HG02588 (cell line): Measurements from ENCODE around the gene GMDS.

ENCODE experiments used
- ATAC-seq: cut with Tn5 transposase; IDR thresholded peaks from one replicate; pipeline ENCODE4 v1.9.1; 2021; ENCODE audit warnings: mild to moderate bottlenecking, moderate library complexity; ENCODE audit not compliant: unreplicated experiment

The GMDS gene

GRCh38 chr6:2008383-2008976 is 236.9 kb downstream of the GMDS start:
- ATAC-seq, result no peak

GRCh38 chr6:2007165-2007564 is 238.2 kb downstream of the GMDS start:
- no peak for ATAC-seq

DNA sequence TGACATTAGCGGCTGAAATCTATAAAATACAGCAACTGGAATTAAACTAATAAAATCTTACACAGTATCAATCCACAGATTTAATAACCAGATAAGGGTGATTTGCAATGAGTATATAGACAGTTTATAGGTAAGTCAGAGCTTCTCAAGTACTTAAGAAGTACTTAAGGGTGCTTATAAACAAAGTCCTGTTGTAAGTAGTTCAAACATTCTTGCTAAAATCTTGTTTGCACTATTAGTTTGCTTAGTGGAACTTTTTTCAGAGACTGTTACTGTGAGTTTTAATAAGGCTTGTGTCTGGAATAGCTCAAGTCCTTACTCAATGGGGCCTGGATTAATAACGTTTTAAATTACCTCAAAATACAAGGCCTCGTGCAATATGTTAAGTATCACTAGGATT is 240.5 kb downstream of the GMDS start:
- ATAC-seq, result no peak

- no peak for ATAC-seq
These were observed 244.4 kb downstream of the GMDS start for GRCh38 chr6:2000962-2001361.

DNA sequence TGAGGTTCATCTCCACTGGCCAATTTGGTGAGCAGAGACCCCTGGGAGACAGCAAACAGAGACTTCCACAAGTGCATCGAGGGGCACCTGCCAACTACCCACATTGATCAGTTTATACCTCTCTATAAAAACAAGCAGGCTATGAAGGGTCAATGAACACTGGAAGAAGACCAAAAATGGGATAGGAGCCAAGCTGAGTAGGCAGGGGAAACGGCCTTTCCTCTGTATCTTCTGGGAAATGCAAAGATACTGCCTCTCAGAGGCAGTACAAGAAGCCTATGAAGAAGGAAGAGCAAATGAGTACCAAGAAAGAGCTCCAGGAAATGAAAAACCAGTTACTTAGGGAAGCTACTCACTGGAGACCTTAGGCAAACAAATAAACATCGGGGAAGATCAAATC is 247.7 kb downstream of the GMDS start:
- no peak for ATAC-seq

DNA sequence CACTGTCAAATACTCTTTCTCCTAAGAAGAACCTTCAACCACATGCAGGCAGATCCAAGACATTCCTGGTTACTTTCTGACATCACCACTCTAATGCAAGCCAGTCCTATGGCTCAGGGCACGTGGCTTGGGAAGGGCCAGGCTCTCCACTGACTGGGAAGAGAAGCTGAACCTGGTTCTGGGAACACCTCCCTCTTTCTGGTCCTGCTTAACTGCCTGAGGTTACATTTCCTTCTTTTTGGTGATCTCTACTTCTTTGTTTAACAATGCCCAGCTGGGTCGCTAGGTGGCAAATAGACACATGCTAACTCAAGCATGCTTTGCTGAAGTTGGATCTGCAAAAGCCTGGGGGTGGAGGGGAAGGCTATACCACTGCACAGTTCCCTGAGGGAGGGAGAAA is 249.8 kb downstream of the GMDS start:
- no peak for ATAC-seq

DNA sequence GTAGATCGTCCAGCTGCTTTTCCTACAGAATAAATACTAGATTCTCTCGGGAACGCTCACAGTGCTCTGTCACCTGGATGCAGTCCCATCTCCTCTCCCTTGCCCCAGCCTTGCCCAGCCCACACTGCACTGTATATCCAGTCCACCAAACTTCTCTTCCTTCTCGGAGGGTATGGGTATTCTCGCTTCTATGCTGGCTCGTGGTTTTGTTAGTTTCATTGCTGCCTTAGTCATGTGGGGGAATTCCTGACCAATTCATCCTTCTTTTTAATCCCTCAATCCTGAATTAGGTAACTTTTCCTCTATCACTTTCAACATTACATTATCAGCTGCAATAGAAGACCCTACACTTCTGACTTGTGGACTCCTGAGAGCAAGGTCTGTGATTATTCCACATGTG is 252.4 kb downstream of the GMDS start:
- no peak for ATAC-seq

DNA sequence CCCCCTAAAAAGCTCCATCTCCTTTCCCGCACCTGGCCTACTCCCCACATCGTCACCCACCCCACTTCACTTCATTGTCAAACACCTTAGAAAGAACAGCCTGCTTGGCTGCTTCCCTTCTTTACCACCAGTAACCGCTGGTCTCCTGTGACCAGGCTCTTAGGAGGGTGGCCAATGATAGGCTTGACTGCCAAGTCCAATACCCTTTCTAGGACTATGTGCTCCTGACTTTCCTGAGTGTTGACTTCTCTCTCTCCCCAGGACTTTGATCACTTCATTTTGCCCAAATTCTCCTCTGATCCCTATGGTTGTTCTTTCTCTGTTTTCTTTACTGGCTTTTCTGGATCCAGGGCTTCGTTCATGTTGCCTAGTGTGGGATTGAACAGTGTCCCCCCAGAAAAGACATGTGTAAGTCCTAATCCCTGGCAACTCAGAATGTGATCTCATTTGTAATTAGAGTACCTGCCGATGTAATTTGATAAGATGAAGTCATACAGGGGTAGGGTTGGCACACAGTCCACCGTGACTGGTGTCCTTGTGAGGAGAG is 254.0 kb downstream of the GMDS start:
- ATAC-seq, result no peak

GRCh38 chr6:1988843-1989242 is 256.6 kb downstream of the GMDS start:
- no peak for ATAC-seq

- no peak for ATAC-seq
These were observed 257.8 kb downstream of the GMDS start for GRCh38 chr6:1987640-1988039.

DNA sequence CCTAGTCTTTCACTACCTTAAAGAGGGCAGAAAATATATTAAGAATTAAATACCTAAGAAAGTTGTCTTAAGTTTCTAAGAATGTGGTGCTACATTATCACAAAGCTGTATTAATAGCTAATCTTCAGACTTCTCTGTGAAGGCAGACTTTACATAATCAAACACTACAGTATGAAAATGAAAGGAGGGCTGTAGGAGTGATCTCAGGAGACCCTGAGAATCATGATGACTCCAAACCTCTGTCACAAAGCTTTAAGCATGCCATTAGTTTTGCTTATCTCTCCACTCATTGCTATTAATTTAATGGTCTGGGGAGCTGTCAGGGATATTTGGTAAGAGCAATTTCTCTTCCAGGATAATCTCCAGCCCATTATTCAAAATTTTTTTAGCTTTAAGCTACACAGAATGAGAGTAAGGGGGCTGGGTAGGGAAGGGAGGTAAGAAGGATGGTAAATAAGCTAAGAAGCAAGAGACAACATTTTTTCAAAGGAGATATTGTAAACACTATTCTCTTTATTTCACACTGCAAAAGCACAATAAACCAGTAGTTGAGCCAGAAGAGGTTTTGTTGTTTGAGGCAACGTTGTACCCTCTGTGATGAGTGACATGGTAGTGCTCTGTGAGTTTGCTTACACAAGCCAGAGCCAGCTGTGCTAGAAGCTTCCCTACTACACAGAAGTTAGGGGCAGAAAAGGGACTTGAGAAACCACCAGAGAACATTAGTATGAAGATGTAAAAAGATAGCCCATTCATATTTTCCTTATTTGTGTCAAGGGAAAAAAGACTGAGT is 258.8 kb downstream of the GMDS start:
- no peak for ATAC-seq

DNA sequence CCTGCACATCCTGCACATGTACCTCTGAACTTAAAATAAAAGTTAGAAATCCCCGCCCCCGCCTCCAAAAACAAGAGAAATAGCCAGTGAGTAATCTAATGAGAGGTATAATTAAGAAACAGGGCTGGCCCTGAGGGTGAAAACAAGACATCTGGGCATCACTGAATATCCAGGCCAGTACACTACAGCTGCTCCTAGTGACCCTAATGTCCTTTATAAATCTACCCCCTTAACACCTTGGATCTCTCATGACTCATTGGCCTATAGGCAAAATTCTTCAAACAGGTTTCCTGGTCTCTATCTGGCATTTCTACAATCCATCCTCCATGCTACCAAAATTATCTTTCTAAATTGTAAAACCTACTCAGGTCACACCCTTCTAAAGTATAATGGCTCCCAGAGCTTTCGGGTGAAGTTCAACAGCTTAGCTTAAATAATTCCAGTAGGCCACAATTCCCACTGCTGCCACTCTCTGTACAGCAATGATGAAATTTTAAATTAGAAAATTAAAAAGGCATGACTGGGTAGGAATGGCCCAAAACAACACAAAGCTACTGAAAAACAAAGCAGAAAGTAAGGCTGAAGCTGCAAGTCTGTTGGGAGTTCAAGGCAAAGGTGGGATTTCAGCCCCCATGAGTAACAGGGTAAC is 260.9 kb downstream of the GMDS start:
- ATAC-seq, result no peak

- no peak for ATAC-seq
These were observed 261.6 kb downstream of the GMDS start for GRCh38 chr6:1983850-1984249.

GRCh38 chr6:1972962-1973361 is 272.4 kb downstream of the GMDS start:
- ATAC-seq, result no peak

DNA sequence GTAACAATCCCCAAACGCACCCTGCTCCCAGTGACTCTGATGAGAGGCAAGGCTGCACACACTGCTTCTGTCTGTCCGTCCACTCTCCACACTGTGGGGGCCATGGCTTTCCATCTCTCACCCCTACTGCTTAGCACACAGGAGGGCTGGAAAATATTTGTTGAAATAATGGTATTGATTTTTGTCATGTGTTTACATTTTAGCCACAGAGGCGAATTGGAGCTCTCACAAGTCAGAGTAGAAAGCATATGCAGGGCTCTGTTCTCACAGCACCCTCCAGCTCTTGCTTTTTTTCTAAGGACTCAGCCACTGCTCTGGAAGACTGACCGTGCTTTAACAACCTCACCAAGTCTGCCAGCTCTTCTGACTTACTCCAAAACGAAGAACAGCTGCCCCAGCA is 273.8 kb downstream of the GMDS start:
- ATAC-seq, result no peak

- ATAC-seq, result no peak
These were observed 275.2 kb downstream of the GMDS start for GRCh38 chr6:1970151-1970561.

DNA sequence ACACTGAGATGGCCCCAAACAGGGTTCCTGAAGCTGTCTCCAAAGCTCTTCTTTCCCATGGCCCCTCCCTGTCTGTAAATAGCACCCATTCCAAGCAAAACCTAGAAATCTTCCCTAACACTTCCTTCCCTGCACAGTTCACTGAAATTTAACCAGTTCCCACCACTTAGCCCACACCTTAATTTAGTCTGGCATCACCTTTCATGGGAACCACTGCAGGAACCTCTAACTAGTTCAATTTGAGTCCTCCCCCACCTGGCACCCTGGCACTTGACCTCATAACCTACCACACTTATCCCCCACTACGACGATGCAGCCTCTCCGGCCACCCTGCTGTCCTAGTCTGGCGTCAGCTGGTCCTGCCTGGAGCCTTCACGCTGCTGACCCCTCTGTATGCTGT is 278.7 kb downstream of the GMDS start:
- ATAC-seq, result no peak

DNA sequence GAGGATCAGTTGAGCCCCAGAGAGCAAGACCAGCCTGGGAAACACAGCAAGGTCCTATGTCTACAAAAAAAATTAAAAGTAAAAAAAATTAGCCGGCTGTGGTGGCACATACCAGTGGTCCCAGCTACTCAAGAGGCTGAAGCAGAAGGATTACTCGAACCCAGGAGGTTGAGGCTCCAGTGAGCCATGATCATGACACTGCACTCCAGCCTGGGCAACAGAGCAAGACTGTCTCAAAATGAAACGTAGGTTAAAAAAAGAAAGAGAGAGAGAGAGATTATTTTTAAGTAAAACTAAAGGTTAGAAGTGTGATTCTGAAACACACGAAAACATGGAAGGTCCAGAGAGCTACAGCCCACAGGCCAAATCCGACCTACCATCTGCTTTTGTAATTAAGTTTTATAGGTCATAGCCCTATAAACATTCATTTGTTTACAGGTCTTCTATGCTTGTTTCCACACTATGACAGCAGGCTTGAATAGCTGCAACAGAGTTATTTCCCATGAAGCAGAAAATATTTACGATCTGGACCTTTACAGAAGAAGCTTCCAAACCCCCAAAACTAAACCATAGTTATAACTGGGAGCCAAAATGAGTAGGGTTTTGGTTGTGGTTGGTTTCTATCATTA is 279.7 kb downstream of the GMDS start:
- ATAC-seq, result no peak

GRCh38 chr6:1963596-1963995 is 281.8 kb downstream of the GMDS start:
- no peak for ATAC-seq

DNA sequence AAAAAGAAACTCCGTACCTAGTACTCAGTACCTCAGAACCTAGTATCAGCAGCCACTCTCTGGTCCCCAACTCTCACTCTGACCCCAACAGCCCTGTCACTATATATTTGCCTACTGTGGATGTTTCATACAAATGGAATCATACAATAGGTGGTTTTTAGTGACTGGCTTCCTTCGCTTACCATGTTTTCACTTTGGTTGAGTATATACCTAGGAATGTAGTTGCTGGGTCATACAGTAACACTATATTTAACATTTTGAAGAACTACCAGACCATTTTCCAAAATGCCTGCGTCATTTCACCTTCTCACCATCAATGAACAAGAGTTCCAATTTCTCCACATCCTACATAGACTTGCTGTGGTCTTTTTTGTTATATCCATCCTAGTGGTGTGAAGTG is 283.2 kb downstream of the GMDS start:
- ATAC-seq, result no peak

DNA sequence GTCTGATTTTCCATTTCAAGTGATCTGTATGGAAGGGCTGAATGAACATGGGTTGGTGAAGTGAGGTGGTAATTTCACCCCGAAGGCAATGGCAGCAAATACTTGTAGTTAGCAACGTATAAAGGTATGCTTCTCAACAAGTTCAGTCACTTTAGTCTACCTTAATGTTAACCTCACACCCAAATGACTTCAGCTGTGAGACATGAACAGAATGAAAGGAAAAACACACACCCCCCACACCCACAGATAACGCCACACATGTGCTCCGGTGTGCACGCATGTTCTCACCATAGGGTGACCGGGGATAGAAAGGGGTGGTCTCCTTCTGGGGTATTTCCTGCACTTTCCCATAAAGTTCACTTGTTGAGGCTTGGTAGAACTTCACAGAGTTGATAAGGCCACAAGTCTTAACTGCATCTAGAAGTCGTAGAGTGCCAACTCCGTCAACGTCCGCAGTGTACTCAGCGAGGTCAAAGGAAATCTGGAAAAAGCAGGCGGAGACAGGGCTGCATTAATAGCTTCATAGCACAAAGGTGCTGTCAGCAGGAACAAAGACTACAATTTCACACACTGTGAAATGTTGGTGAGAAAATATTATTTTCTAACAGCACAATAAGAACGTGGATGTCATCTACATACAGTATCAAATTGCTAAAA is 284.8 kb downstream of the GMDS start:
- no peak for ATAC-seq
